Activated T-cell treated with anti-CD3 and anti-CD28 coated beads for 4 hours (primary cell): ENCODE results near the gene SNX13.
"Not testable (repeated sequence)": the region's sequence is repeated elsewhere in the genome, so short reads cannot be mapped to it uniquely, and the experiment has no call there.

ENCODE experiments used
- DNase-seq: peaks from one replicate; pipeline ENCODE4 v3.0.0-alpha.2; 2020

Gene SNX13

GRCh38 chr7:17844514-17845196, 95.6 kb downstream of the SNX13 start:
- no peak for DNase-seq

GRCh38 chr7:17844022-17844421, 96.3 kb downstream of the SNX13 start:
- DNase-seq: no peak

GRCh38 chr7:17843041-17843440, 97.3 kb downstream of the SNX13 start:
- no peak for DNase-seq

GRCh38 chr7:17832820-17833355, 107.4 kb downstream of the SNX13 start:
- no peak for DNase-seq

GRCh38 chr7:17832242-17832641, 108.1 kb downstream of the SNX13 start:
- no peak for DNase-seq

- no peak for DNase-seq
These were observed 110.1 kb downstream of the SNX13 start for GRCh38 chr7:17830206-17830605.

- DNase-seq: no peak
These were observed 111.3 kb downstream of the SNX13 start for GRCh38 chr7:17829001-17829400.

- DNase-seq: no peak
These were observed 117.6 kb downstream of the SNX13 start for GRCh38 chr7:17822547-17823173.

- no peak for DNase-seq
These were observed 123.4 kb downstream of the SNX13 start for GRCh38 chr7:17816903-17817302.

- DNase-seq: no peak
These were observed 125.0 kb downstream of the SNX13 start for GRCh38 chr7:17815318-17815717.

- no peak for DNase-seq
These were observed 126.2 kb downstream of the SNX13 start for GRCh38 chr7:17814058-17814457.

- DNase-seq: not testable (repeated sequence)
These were observed 131.1 kb downstream of the SNX13 start for GRCh38 chr7:17809215-17809614.

GRCh38 chr7:17807242-17807641, 133.1 kb downstream of the SNX13 start:
- no peak for DNase-seq

- DNase-seq: no peak
These were observed 133.7 kb downstream of the SNX13 start for GRCh38 chr7:17806631-17807030.

- no peak for DNase-seq
These were observed 138.2 kb downstream of the SNX13 start for GRCh38 chr7:17802056-17802455.

GRCh38 chr7:17792075-17792936, 148.0 kb downstream of the SNX13 start:
- DNase-seq: no peak

GRCh38 chr7:17787257-17787656, 153.0 kb downstream of the SNX13 start:
- no peak for DNase-seq

- DNase-seq: no peak
These were observed 153.9 kb downstream of the SNX13 start for GRCh38 chr7:17786314-17786852.

- no peak for DNase-seq
These were observed 158.1 kb downstream of the SNX13 start for GRCh38 chr7:17782216-17782549.

- DNase-seq: no peak
These were observed 158.6 kb downstream of the SNX13 start for GRCh38 chr7:17781491-17782215.

GRCh38 chr7:17779381-17779780, 160.9 kb downstream of the SNX13 start:
- DNase-seq: no peak

GRCh38 chr7:17774716-17775288, 165.5 kb downstream of the SNX13 start:
- no peak for DNase-seq
